ENCODE results near the gene CCDC3.

- no peak for TF ChIP-seq CTCF (conservative IDR thresholded peaks at IDR 0.05; ENCODE audit: low read depth, low read length)
- TF ChIP-seq EZH2 (IDR thresholded peaks at IDR 0.05; ENCODE audit: low read length, unreplicated experiment) = no peak
Observed at GRCh38 chr10:13003759-13004158, 2.2 kb upstream of the CCDC3 start.
